HG03175 (cell line): ENCODE data around the gene OR56A5.
"Not testable (repeated sequence)": the region's sequence is repeated elsewhere in the genome, so short reads cannot be mapped to it uniquely, and the experiment has no call there.

Experiments
- ATAC-seq: cut with Tn5 transposase; IDR thresholded peaks from one replicate; pipeline ENCODE4 v1.9.1; 2021; ENCODE audit warnings: mild to moderate bottlenecking, moderate library complexity; ENCODE audit not compliant: unreplicated experiment

The OR56A5 gene, protein sequence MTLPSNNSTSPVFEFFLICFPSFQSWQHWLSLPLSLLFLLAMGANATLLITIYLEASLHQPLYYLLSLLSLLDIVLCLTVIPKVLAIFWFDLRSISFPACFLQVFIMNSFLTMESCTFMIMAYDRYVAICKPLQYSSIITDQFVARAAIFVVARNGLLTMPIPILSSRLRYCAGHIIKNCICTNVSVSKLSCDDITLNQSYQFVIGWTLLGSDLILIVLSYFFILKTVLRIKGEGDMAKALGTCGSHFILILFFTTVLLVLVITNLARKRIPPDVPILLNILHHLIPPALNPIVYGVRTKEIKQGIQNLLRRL

DNA sequence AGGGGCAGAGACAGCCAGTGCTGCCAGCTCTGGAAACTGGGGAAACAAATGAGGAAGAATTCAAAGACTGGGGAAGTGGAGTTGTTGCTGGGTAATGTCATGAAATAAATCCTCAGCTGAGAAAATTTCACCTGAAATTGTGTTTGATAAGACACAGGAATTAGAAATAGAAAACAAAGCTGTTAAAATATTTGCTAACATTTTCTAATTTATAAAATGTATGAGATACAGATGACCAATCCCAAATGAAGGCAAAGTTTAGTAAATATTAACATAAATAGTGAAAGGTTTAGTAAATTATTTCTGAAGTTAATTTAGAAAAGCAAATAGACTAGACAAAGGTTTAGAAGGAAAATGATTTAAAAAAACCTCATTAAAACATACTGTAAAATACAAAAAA is at the start of gene OR56A5:
Gene OR56A5, minus strand, starts transcription at position 101 of the 400 bp plus-strand sequence. Its CDS starts 0 bp downstream, at position 101.
- ATAC-seq = no peak

GRCh38 chr11:6013042-6013441 is 44.7 kb upstream of the OR56A5 start:
- no peak for ATAC-seq

GRCh38 chr11:6012035-6012668 is 43.9 kb upstream of the OR56A5 start:
- ATAC-seq = no peak

DNA sequence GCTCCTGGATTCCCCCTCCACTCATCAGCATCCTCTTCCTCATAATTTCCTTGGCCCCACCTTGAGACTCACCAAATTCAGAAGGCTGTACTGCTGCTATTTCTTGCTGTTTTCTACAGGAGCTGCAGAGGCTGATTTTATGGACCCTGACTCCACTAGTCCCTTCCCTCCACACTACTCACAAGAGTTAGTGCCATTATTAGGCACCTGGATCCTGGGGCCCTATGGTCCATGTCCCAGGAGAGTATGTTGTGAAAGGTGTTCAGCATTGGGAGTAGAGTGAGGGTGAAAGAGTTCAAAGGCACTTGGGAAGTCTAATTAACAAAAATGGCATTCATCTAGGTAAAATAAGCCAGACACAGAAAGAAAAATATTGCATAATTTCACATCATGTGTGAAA is 38.6 kb upstream of the OR56A5 start, which contains the start of gene OR56A4:
Gene OR56A4, minus strand, starts transcription at position 101 of the 400 bp plus-strand sequence. CDS start 3,954 bp downstream, outside the sequence.
- no peak for ATAC-seq

DNA sequence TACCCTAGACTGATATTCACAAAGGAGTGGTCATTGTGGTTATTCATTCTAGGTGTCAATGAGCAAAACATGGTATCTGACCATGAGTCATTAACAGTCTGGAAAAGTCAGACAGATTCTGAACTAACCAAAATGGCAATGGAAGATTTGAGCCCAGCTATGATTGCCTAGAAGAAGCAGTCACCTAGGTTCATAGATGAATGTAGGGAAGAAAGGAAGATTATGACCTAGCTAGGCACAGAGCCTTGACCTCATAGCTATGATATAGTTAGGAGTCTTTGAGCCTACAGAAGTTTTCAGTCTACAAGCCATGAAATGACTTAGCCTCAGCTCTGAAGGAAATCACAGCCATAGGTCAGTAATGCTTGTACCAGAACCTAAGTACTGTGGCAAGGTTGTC is 38.1 kb upstream of the OR56A5 start:
- ATAC-seq = no peak

DNA sequence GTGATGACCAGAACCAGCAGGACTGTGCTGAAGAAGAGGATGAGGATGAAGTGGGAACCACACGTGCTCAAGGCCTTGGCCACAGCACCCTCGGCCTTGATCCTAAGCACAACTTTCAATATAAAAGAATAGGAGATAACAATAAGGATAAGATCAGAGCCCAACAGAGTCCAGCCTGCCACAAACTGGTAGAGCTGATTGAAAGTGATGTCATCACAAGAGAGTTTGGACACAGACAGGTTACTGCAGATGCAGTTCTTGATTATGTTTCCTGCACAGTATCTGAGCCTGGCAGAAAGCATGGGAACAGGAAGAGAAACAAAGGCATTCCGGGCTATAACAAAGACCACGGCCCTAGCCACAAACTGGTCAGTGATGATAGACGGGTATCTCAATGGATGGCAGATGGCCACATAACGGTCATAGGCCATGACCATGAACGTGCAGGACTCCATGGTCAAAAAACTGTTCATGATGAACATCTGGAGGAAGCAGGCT is 34.0 kb upstream of the OR56A5 start:
- ATAC-seq = no peak

GRCh38 chr11:5994791-5995190 is 26.5 kb upstream of the OR56A5 start:
- no peak for ATAC-seq

DNA sequence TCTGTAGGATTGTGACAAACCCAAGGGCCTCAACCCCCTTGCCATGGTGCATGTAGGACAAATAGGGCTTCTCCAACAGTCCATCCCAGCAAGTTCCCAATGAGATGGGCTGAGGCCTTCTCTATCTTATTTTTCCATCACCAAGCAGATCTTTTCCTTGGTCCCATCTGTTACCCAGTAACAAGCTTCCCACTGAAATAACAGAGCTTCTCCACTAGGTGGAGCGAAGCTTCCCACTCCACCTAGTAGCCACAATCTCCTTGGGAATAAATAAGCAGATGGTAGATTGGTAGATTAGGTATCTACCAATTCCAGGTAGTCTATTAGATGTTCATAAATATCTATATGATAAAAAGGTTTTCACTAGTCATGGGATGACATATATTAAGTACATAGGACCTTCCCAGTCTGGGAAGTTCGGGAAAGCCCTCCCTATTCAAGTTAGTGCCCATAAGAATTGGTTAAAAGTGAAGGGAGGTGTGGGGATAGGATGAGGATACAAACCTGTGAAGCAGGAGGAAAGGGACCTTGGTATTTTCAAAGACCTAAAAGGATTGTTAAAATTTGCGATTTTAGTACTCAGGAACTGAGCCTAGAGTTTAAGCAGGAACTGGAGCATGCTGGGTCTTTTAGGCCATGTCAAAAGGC is 24.4 kb upstream of the OR56A5 start:
- no peak for ATAC-seq

- no peak for ATAC-seq
These were observed 23.9 kb upstream of the OR56A5 start for GRCh38 chr11:5992150-5992549.

- no peak for ATAC-seq
These were observed 20.9 kb upstream of the OR56A5 start for GRCh38 chr11:5989203-5989602.

DNA sequence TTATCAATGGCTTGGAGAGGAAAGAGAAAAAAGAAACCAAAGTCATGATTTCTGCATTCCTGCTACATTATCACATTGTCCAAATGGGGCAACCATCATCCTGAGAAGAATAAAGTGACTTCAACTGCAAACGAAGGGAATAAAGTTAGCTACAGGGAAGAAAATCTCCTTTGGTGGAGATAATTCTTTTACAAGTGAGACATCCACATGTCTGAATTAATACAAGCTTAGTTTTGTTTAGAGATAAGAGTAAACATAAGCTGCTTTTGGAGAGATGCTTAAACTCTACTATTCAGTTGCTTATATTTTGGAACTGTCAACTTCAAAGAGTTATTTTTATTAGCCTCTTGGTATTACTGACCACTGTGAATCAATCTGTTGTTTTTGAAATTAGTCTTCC is 18.6 kb upstream of the OR56A5 start, which contains the start of gene OR52L1:
Gene OR52L1, minus strand, starts transcription at position 101 of the 400 bp plus-strand sequence. Its CDS starts 55 bp downstream, at position 46.
- no peak for ATAC-seq

GRCh38 chr11:5983443-5983842 is 15.1 kb upstream of the OR56A5 start:
- ATAC-seq = no peak

GRCh38 chr11:5973530-5973929 is 5.2 kb upstream of the OR56A5 start:
- ATAC-seq = no peak

- no peak for ATAC-seq
These were observed 586 bp downstream of the OR56A5 start for GRCh38 chr11:5967708-5968107.

DNA sequence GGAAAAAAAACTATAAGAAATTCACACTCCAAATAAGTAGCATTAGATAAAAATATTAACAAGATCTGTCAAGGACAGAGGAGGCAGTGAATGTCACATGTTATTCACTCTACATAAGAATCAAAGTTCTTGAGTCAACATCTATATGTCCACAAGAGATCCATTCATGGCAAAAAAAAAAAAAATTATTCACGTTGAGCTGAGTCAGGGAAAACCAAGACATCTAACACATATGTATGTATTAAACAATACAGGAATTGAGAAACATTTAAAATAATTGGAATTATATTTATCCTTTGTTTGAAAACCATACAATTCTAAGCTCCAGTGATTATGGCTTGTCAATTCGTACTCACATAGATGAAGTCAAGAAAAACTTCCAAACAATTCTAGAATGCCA is 1.3 kb downstream of the OR56A5 start:
- ATAC-seq = no peak

DNA sequence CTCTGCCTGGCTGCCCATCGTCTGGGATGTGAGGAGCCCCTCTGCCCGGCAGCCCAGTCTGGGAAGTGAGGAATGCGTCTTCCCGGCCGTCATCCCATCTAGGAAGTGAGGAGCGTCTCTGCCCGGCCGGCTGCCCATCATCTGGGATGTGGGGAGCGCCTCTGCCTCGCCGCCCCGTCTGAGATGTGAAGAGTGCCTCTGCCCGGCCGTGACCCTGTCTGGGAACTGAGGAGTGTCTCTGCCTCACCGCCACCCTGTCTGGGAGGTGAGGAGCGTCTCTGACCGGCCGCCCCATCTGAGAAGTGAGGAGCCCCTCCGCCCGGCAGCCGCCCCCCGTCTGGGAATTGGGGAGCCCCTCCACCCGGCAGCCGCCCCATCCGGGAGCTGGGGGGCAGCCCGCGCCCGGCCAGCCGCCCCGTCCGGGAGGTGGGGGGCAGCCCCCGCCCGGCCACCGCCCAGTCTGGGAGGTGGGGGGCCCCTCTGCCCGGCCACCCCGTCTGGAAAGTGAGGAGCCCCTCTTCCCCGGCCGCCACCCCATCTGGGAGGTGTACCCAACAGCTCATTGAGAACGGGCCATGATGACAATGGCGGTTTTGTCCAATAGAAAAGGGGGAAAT is 7.5 kb downstream of the OR56A5 start:
- ATAC-seq = not testable (repeated sequence)

DNA sequence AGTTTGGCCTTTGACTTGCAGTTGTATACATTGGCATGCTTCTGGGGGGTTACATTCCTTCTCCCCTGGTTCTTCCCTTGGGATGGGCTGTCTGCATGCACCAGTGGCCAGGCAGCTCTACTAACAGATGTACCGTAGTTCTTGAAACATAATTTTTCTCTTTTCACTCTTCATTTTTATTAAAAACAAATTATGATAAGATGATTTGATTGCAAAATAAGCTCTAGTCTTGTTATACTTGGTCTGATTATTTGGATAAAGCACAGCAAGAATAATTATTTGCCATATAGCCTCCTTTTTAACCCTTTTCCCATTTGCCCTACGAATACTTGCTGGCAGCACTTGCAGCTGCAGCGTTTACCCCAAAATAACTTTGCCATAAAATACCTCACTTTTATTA is 12.7 kb downstream of the OR56A5 start:
- no peak for ATAC-seq

- no peak for ATAC-seq
These were observed 26.3 kb downstream of the OR56A5 start, which contains the start of gene OR56A3 for GRCh38 chr11:5941951-5942350. TSS of gene OR56A3 (plus strand) at chr11:5942251. CDS start at chr11:5947347, 5,096 bp downstream.

- no peak for ATAC-seq
These were observed 27.5 kb downstream of the OR56A5 start for GRCh38 chr11:5940748-5941147.

- no peak for ATAC-seq
These were observed 29.7 kb downstream of the OR56A5 start for GRCh38 chr11:5938603-5938965.
